ENCODE measurements around the gene CIAO1. TPM values are rescaled to one million over a fixed set of nuclear protein-coding genes. Genes with fewer than 3 reads are reported as not detected.

CIAO1 gene
- total and polyA plus RNA-seq, 2 of the 13 experiments (the other 11 are each of a cell fraction or from before 2014, with no cell fraction given) = 99.3 to 120 TPM

- TF ChIP-seq E2F2 (CRISPR knock-in tag; IDR thresholded peaks at IDR 0.05; ENCODE audit: borderline replicate concordance) (peak; percentile 98), SOX5 (CRISPR knock-in tag; IDR thresholded peaks at IDR 0.05; ENCODE audit: borderline replicate concordance) (no peak; the same call in 1 of the 2 replicates), ARID2 (CRISPR knock-in tag; IDR thresholded peaks at IDR 0.05; ENCODE audit: borderline replicate concordance) (no peak; the same call in 1 of the 2 replicates), ZSCAN21 (CRISPR knock-in tag; IDR thresholded peaks at IDR 0.05; ENCODE audit: borderline replicate concordance) (no peak; the same call in 1 of the 2 replicates), SMAD9 (CRISPR knock-in tag; IDR thresholded peaks at IDR 0.05) (no peak; the same call in 1 of the 2 replicates), HNRNPK (IDR thresholded peaks at IDR 0.05; ENCODE audit: low read depth, low read length, poor library complexity, severe bottlenecking) (peak; percentile 46), ZNF180 (CRISPR knock-in tag; IDR thresholded peaks at IDR 0.05; ENCODE audit: borderline replicate concordance, low read depth) (0 out of 2 replicates have a peak, but pooled peaks have one; percentile 58), AKAP8 (CRISPR knock-in tag; IDR thresholded peaks at IDR 0.05) (peak; percentile 91), HNF1A (IDR thresholded peaks at IDR 0.05; ENCODE audit: low read depth) (0 out of 2 replicates have a peak, but pooled peaks have one; percentile 12), HNF1A (CRISPR knock-in tag; IDR thresholded peaks at IDR 0.05; ENCODE audit: borderline replicate concordance) (peak; percentile 91), PLSCR1 (CRISPR knock-in tag; IDR thresholded peaks at IDR 0.05; ENCODE audit: borderline replicate concordance) (no peak), ZNF101 (CRISPR knock-in tag; IDR thresholded peaks at IDR 0.05; ENCODE audit: borderline replicate concordance, low read depth) (peak; percentile 81; the same call in 1 of the 2 replicates), CENPBD1 (CRISPR knock-in tag; IDR thresholded peaks at IDR 0.05; ENCODE audit: borderline replicate concordance, low read depth) (no peak), USF2 (IDR thresholded peaks at IDR 0.05; ENCODE audit: low read depth, low read length) (no peak), USF2 (CRISPR knock-in tag; IDR thresholded peaks at IDR 0.05; ENCODE audit: borderline replicate concordance) (peak; percentile 44; the same call in 1 of the 2 replicates), FOXO4 (CRISPR knock-in tag; conservative IDR thresholded peaks at IDR 0.05) (0 out of 2 replicates have a peak, but pooled peaks have one; percentile 33)
Observed at GRCh38 chr2:96305091-96305978, 39.3 kb downstream of the CIAO1 start, which contains the start of gene SNRNP200 (continued).

Data from HepG2 (cell line).